GM19193 (cell line): Measurements from ENCODE around the gene SECTM1.

Source experiments
- POLR2A ChIP-seq: IDR thresholded peaks from 4 replicates; pipeline ENCODE4 v1.6.1; 2011; ENCODE audit not compliant: insufficient read depth, insufficient read length; ENCODE audit errors: extremely low read depth

The SECTM1 gene

GRCh38 chr17:82333279-82334171, at the start of gene SECTM1:
Gene SECTM1 (minus strand): TSS chr17:82333766. CDS start chr17:82327240, 6,526 bp downstream.
- no peak for TF ChIP-seq POLR2A

GRCh38 chr17:82382933-82383255, 49.3 kb upstream of the SECTM1 start:
- TF ChIP-seq POLR2A, result no peak

- no peak for TF ChIP-seq POLR2A
Observed at GRCh38 chr17:82380860-82381702, 47.5 kb upstream of the SECTM1 start.

DNA sequence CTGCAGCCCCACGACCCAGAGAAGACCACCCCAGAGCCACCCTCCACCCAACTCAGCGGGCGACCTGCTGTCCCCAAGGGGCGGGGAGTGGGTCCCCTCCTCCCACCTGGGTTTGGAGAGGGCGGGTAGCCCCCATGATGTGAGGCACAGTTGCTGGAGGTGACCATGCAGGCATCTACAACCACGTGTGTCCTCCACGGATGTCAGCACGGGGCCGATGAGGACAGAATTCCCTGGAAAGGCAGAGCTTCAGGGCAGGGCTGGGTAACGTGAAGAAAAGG, 45.1 kb upstream of the SECTM1 start:
- TF ChIP-seq POLR2A, result no peak

DNA sequence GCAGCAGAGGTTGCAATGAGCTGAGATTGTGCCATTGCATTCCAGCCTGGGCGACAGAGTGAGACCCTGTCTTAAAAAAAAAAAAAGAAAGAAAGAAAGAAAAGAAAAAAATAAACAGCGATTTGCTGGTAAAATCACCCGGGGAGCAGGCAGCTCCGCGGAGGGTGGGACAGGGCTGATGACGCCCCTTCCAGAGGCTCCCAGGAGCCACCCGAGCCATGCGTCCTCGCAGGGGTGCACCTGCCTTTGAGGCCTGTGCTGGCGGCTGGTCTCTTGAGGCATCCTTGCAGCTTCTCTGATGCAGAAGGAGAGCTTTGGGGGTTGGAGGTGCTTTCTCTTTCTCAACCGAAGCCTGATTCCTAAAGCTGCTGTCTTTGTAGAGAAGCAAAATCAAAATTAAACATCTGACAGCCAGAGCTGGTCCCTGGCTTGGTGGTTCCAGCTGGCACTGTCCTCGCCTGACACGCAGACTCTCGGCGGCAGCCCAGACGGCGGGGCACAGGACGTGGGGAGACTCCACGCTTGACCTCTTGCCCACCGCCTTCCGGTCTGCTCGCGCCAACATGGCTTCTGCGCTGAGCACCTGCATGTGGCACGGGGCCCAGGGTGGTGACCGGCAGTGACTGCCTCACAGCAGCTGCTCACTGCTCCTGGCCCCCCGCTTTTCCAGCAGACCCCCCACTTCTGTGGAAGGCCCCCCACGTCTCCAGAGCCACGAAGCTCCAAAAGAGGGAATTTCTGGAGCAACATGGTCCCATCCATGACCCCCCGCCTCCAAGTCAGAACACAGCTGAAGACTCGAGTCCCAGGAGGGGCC, 44.6 kb upstream of the SECTM1 start:
- no peak for TF ChIP-seq POLR2A

- no peak for TF ChIP-seq POLR2A
Observed at GRCh38 chr17:82376042-82376730, 42.6 kb upstream of the SECTM1 start.

- TF ChIP-seq POLR2A, result no peak
Observed at GRCh38 chr17:82375359-82376041, 41.9 kb upstream of the SECTM1 start.

- no peak for TF ChIP-seq POLR2A
Observed at GRCh38 chr17:82374626-82375331, 41.2 kb upstream of the SECTM1 start.

- TF ChIP-seq POLR2A, result no peak
Observed at GRCh38 chr17:82373731-82374625, 40.4 kb upstream of the SECTM1 start.

GRCh38 chr17:82372249-82373071, 38.9 kb upstream of the SECTM1 start:
- no peak for TF ChIP-seq POLR2A

- no peak for TF ChIP-seq POLR2A
Observed at GRCh38 chr17:82371333-82372248, 38.0 kb upstream of the SECTM1 start, which contains the start of gene UTS2R. Gene UTS2R (plus strand): TSS chr17:82371765. CDS start chr17:82374325, 2,560 bp downstream.
